Fibroblast of gingiva (primary cell): ENCODE measurements around the gene TRIO.
A peak's percentile ranks its signal among the peaks of the same experiment; 100 is the strongest.

ENCODE experiments used
- DNase-seq: peaks from one replicate; pipeline ENCODE4 v3.0.0-alpha.2; 2011; ENCODE audit warnings: low read depth

TRIO gene

GRCh38 chr5:14226554-14226953 lies 83.4 kb downstream of the TRIO start:
- no peak for DNase-seq

GRCh38 chr5:14226992-14227391 lies 83.8 kb downstream of the TRIO start:
- no peak for DNase-seq

GRCh38 chr5:14227513-14227912 lies 84.4 kb downstream of the TRIO start:
- DNase-seq: no peak

- no peak for DNase-seq
These were observed 85.1 kb downstream of the TRIO start for GRCh38 chr5:14228219-14228618.

DNA sequence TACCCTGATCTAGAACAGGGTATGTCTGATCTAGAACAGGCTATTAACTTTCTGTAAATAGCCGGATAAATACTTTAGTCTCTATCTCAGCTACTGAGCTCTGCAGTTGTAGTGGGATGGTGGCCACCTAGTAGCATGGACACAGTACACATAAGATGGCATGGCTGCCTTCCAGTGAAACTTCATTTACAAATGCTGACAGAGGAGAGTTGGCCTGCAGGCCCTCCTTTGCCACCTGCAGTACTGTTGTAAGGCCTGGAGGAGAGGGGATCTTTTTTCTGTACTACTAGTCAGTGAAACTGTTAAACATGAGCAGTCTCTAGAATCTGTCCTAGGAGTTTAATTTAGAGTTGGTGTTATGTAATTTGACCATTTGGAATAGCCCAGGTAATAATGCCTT lies 86.0 kb downstream of the TRIO start:
- DNase-seq: no peak

- DNase-seq: no peak
These were observed 86.6 kb downstream of the TRIO start for GRCh38 chr5:14229734-14230133.

DNA sequence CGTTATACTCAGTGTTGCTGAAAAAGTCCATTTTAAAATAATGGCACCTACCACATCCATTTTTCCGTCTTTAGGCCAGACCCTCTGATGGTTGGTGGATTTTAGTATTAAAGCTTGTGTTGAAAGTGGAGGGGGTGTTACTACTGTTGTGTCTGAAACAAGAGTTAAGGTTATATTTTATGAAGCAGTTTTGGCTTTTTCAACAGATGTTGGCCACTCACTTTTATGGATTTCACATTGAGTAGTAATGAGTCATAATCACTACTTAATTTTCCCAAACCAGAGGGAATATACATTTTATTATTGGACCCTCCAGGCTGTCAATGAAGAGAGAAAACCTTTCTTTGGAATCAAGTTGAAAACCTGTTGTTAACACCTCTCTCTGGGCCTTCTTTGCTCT lies 88.0 kb downstream of the TRIO start:
- DNase-seq: no peak

DNA sequence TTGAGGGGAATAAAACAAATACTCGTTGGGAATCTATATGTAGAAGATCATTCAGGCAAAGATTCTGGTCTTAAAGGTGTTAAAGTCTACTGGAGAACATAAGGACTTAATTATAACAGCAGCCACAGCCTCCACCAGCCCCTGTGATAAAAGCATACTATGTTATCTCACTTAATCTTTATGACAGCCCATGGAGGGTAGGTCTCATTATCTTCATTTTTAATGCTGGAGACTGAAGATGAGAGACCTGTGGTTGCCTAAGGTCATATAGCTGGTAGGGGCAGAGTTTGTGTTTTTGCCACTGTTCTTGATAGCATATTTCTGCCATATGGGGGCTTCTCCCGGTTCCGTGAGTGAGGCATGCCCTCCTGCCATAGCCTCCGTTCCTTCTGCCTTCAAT lies 88.7 kb downstream of the TRIO start:
- no peak for DNase-seq

GRCh38 chr5:14234204-14234603 lies 91.1 kb downstream of the TRIO start:
- no peak for DNase-seq

DNA sequence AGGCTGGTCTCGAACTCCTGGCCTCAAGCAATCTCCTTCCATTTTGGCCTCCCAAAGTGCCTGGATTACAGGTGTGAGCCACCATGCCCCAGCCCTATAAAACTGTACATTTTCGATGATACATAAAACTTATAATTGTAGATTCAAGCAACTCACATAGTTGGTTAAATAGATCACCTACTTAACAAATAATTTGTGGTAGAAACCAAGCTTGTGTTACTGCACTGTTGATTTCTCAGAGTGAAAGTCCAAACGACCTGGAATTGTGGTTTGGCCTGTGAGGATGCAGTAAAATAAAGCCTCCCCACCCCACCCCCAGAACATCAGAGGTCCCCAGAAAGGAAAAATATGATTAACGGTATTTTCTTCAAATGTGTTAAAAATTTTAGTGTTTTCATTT lies 92.7 kb downstream of the TRIO start:
- DNase-seq: no peak

DNA sequence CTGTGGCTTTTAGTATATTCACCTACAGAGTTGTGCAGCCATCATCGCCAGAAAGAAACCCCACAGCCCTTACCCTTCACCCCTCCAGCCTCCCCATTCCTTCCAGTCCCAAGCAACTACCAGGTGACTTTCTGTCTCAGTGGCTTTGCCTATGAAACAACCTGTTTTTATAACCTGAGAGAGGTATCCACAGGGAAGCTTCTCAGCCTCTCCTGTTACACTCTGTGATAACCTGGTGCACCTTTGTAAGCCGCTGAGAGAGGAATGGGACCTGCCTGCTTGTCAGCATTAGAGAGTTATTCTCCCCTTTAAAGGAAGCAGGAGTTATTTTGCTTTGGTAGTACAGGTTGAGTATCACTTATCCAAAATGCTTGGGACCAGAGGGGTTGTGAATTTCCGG lies 93.6 kb downstream of the TRIO start:
- DNase-seq: no peak

- DNase-seq: no peak
These were observed 94.4 kb downstream of the TRIO start for GRCh38 chr5:14237317-14238086.

GRCh38 chr5:14238272-14238671 lies 95.1 kb downstream of the TRIO start:
- no peak for DNase-seq

DNA sequence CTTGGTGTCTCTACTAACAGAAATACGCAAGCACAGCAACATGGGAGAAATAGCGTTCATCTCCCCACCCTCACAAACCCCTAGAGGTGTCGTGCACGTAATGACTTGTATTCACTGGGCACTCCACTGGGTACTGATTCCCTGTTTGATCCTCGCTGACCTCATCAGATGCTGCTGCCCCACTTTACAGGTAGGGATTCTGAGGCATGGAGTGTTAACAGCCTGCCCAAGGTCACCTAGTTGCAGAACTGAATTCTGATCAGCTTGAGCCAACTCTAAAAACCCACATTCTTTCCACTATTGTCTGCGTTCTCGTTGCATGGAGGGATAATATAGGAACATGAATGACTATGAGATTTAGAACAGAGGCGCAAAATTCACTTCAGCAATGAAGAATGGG lies 96.3 kb downstream of the TRIO start:
- no peak for DNase-seq

GRCh38 chr5:14239951-14240350 lies 96.8 kb downstream of the TRIO start:
- no peak for DNase-seq

DNA sequence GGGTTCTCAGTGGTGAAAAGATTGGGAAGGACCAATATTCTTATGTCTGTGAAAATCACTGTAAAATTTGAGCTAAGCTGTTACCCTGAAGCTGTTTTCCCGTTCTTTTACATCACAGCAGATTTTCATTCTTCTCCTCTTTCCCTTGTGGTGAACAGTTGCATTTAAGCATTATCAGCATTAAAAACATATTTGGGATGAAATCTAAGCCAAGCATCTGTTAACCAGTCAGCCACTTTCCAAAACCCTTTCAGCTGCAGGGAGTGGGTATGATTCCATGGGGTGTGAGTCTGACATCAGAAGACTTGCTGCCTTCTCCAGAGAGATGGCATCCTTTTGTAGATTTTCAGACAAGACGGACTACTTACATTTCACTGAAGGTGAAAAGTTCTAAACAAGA lies 97.2 kb downstream of the TRIO start:
- peak; percentile 74 for DNase-seq

DNA sequence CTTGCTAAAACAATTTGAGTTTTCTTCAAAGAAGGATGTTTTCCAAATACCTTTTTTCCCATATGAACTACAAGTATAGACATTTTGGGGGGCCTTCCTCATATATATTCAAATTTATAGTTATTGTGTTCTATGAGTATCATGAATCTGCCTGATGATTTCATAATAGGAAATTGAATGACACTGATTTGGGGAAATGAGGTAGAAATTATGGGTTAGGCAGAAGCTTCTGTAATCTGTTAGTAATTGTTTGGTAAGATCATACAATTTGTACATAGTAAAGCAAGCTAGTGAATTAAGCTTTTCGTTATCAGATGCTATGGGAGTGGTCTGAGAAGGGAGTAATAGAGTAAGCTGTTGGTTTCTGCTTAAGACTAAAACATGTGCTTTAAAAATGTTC lies 98.0 kb downstream of the TRIO start:
- DNase-seq: no peak

- DNase-seq: no peak
These were observed 99.3 kb downstream of the TRIO start for GRCh38 chr5:14242447-14242846.

GRCh38 chr5:14242871-14243383 lies 99.8 kb downstream of the TRIO start:
- DNase-seq: no peak

- no peak for DNase-seq
These were observed 100.6 kb downstream of the TRIO start for GRCh38 chr5:14243766-14244165.

- DNase-seq: no peak
These were observed 101.6 kb downstream of the TRIO start for GRCh38 chr5:14244721-14245120.

DNA sequence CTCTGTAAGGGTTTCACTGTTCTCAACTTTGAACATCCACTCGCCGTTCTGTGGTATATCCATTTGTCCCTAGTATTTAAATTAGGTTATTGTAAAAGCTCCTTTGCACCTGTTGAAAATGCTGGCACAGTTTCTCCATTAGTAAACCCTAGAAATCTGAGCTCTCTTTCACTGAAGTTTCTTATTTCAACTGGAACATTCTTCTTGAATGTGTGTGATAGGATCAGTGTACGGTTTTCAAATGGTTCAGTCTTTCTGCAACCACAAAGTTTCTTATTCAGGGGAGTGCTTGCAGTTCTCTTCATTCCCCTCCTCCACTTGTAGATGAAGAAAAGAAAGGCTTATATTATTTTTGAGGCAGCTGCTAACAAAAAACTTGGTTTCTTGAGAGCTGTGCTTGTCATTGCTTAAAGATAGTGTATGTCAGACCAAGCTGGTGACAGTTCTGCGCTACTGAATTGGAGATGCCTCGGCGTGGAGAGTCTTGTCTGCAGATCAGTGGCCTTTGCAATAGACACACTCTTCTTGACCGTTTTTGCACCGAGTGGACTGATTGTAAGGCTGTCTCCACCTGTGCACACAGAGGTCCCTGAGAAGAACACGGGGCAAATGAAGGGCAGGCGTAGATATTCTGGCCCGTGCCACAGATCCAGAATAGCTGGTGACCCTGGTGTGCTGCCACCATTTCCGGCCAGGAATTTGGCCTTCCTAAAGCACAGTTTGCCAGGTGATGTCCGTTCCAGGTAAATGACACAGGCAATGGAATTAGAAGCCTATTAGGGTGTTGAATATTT lies 102.2 kb downstream of the TRIO start:
- DNase-seq: peak; percentile 42

DNA sequence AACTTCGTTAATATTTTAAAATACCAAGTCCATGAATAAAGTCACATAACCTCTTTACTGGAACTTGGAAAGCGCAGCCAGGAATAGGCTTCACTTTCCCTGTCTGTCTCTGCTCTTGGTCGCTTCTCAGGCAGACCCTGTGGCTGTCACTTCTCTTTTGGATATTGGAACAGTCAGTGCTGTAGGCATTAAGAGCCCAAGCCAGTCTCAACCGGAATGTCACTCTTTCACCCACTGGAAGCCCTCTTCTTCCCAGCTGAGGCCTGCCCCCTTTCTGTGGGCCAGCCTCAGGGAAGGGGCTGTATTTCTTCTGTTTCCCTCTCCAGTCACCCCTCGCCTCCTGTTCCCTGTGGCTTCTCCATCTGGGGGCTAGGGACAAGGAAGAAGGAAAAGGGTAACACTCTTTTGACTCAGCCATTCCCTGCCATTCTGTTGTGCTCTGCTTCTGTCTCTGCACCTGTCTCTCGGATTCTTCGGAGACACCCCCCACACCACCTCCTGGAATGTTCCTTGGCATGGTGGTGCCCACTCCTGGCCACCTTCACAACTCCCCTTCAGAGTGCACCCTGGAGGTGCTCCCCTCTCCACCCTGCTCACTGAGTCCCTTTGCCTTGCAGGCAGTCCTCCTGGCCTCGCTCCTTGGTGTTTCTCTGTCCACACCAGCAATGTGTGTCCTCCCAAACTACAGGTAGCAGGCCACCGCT lies 103.4 kb downstream of the TRIO start:
- no peak for DNase-seq
